HG03432 (cell line): Measurements from ENCODE around the gene ABCB8.

Experiments
- ATAC-seq: cut with Tn5 transposase; IDR thresholded peaks from one replicate; pipeline ENCODE4 v1.9.1; 2021; ENCODE audit warnings: mild to moderate bottlenecking, moderate library complexity; ENCODE audit not compliant: unreplicated experiment

Gene ABCB8

GRCh38 chr7:151083071-151083823 is 55.0 kb downstream of the ABCB8 start, which contains the start of gene TMUB1:
TSS of gene TMUB1 (minus strand) at chr7:151083493. CDS start at chr7:151082563, 930 bp downstream.
- ATAC-seq: peak; percentile 50

GRCh38 chr7:151083824-151084160 is 55.5 kb downstream of the ABCB8 start:
- no peak for ATAC-seq

GRCh38 chr7:151085329-151085690 is 57.1 kb downstream of the ABCB8 start:
- ATAC-seq: no peak

GRCh38 chr7:151085691-151086620 is 57.7 kb downstream of the ABCB8 start, which contains the start of gene AGAP3:
TSS of gene AGAP3 (plus strand) at chr7:151086475. CDS start at chr7:151086742, 267 bp downstream.
- peak; percentile 53 for ATAC-seq

GRCh38 chr7:151086802-151087244 is 58.6 kb downstream of the ABCB8 start:
- ATAC-seq: no peak

- peak; percentile 28 for ATAC-seq
Measured at GRCh38 chr7:151087245-151088018, 59.2 kb downstream of the ABCB8 start.

- no peak for ATAC-seq
Measured at GRCh38 chr7:151088019-151088855, 60.0 kb downstream of the ABCB8 start.

GRCh38 chr7:151088856-151089699 is 60.8 kb downstream of the ABCB8 start:
- no peak for ATAC-seq

- ATAC-seq: no peak
Measured at GRCh38 chr7:151089893-151090730, 61.9 kb downstream of the ABCB8 start.

GRCh38 chr7:151091003-151091402 is 62.8 kb downstream of the ABCB8 start:
- ATAC-seq: no peak

GRCh38 chr7:151091431-151091830 is 63.2 kb downstream of the ABCB8 start:
- no peak for ATAC-seq

GRCh38 chr7:151091988-151092387 is 63.7 kb downstream of the ABCB8 start:
- no peak for ATAC-seq

GRCh38 chr7:151093748-151094147 is 65.5 kb downstream of the ABCB8 start:
- no peak for ATAC-seq

GRCh38 chr7:151094675-151095074 is 66.4 kb downstream of the ABCB8 start:
- no peak for ATAC-seq

GRCh38 chr7:151095123-151095797 is 67.0 kb downstream of the ABCB8 start:
- no peak for ATAC-seq

- ATAC-seq: no peak
Measured at GRCh38 chr7:151095828-151096475, 67.7 kb downstream of the ABCB8 start.
